HepG2 (cell line): ENCODE data around the gene CCL16. TPM values are rescaled to one million over a fixed set of nuclear protein-coding genes. Genes with fewer than 3 reads are reported as not detected.

Experiments used
- ATM ChIP-seq: fragments of 450-650 bp; IDR thresholded peaks from 2 replicates; pipeline ENCODE4 v1.7.1; 2017; ENCODE audit warnings: mild to moderate bottlenecking, borderline replicate concordance
- BHLHE40 ChIP-seq: IDR thresholded peaks from 2 replicates; pipeline ENCODE4 v1.6.1; 2011; ENCODE audit warnings: low read length, improper control_type of control experiment
- GABPB1 ChIP-seq: IDR thresholded peaks from 2 replicates; pipeline ENCODE4 v1.6.1; 2016; ENCODE audit warnings: mild to moderate bottlenecking, missing genetic modification reagents, moderate library complexity, missing compliant biosample characterization
- HIC2 ChIP-seq: sonication (generic); formaldehyde crosslinking; IDR thresholded peaks from 2 replicates; pipeline ENCODE4 v1.9.0; 2022; ENCODE audit warnings: low read depth, missing genetic modification reagents
- HNRNPUL1 ChIP-seq: fragments of 200-400 bp; formaldehyde crosslinking; IDR thresholded peaks from 2 replicates; pipeline ENCODE4 v1.6.1; 2017; ENCODE audit warnings: low read depth, mild to moderate bottlenecking, low read length, moderate library complexity
- HOXA5 ChIP-seq: sonication (generic); formaldehyde crosslinking; IDR thresholded peaks from 2 replicates; pipeline ENCODE4 v1.4.0; 2020; ENCODE audit warnings: missing genetic modification reagents
- HOXA7 ChIP-seq: sonication (generic); formaldehyde crosslinking; IDR thresholded peaks from 2 replicates; pipeline ENCODE4 v1.8.1; 2022; ENCODE audit warnings: mild to moderate bottlenecking, missing genetic modification reagents, moderate library complexity
- JUND ChIP-seq: sonication (generic); formaldehyde crosslinking; IDR thresholded peaks from 2 replicates; pipeline ENCODE4 v1.8.0; 2022; ENCODE audit warnings: mild to moderate bottlenecking, missing genetic modification reagents
- NR2F6 ChIP-seq, 2 experiments: IDR thresholded peaks; 2 replicates each; pipeline ENCODE4 v1.6.1; 2016; ENCODE audit warnings: antibody characterized with exemption in 1 of 2, mild to moderate bottlenecking in 1 of 2
- PAF1 ChIP-seq: IDR thresholded peaks from 2 replicates; pipeline ENCODE4 v1.6.1; 2016; ENCODE audit warnings: missing genetic modification reagents, missing compliant biosample characterization
- RBM39 ChIP-seq: fragments of 200-400 bp; formaldehyde crosslinking; IDR thresholded peaks from one replicate; pipeline ENCODE4 v1.6.1; 2018; ENCODE audit warnings: antibody characterized with exemption, mild to moderate bottlenecking, low read depth, low read length; ENCODE audit not compliant: poor library complexity, severe bottlenecking
- RFX5 ChIP-seq: IDR thresholded peaks from 2 replicates; pipeline ENCODE4 v1.6.1; 2011; ENCODE audit warnings: low read depth, low read length, improper control_type of control experiment
- XRCC5 ChIP-seq: fragments of 200-400 bp; formaldehyde crosslinking; optimal IDR thresholded peaks from 2 replicates; pipeline ENCODE3; 2017; ENCODE audit warnings: mild to moderate bottlenecking, low read length
- ZBTB1 ChIP-seq: sonication (generic); formaldehyde crosslinking; IDR thresholded peaks from 2 replicates; pipeline ENCODE4 v1.4.0; 2020; ENCODE audit warnings: missing genetic modification reagents, borderline replicate concordance
- ZBTB39 ChIP-seq: sonication (generic); formaldehyde crosslinking; IDR thresholded peaks from 2 replicates; pipeline ENCODE4 v1.5.0; 2020; ENCODE audit warnings: missing genetic modification reagents
- ZFP62 ChIP-seq: sonication (generic); formaldehyde crosslinking; IDR thresholded peaks from 2 replicates; pipeline ENCODE4 v1.4.0; 2020; ENCODE audit warnings: missing genetic modification reagents
- ZNF18 ChIP-seq: sonication (generic); formaldehyde crosslinking; IDR thresholded peaks from 2 replicates; pipeline ENCODE4 v1.8.0; 2022; ENCODE audit warnings: mild to moderate bottlenecking, missing genetic modification reagents; ENCODE audit not compliant: insufficient replicate concordance
- ZNF263 ChIP-seq: sonication (generic); formaldehyde crosslinking; IDR thresholded peaks from 2 replicates; pipeline ENCODE4 v1.4.0; 2020; ENCODE audit warnings: missing genetic modification reagents
- ZNF335 ChIP-seq: sonication (generic); formaldehyde crosslinking; IDR thresholded peaks from 2 replicates; pipeline ENCODE4 v1.4.0; 2020; ENCODE audit warnings: missing genetic modification reagents
- ZNF496 ChIP-seq: sonication (generic); formaldehyde crosslinking; IDR thresholded peaks from 2 replicates; pipeline ENCODE4 v1.8.1; 2023; ENCODE audit warnings: mild to moderate bottlenecking, moderate library complexity, missing genetic modification reagents; ENCODE audit not compliant: insufficient replicate concordance
- ZNF510 ChIP-seq: sonication (generic); formaldehyde crosslinking; IDR thresholded peaks from 2 replicates; pipeline ENCODE4 v1.4.0; 2020; ENCODE audit warnings: low read depth, mild to moderate bottlenecking, missing genetic modification reagents
- ZNF550 ChIP-seq: sonication (generic); formaldehyde crosslinking; IDR thresholded peaks from 2 replicates; pipeline ENCODE4 v1.4.0; 2020; ENCODE audit warnings: mild to moderate bottlenecking, missing genetic modification reagents, borderline replicate concordance
- ZNF580 ChIP-seq: IDR thresholded peaks from 2 replicates; pipeline ENCODE4 v1.6.1; 2016; ENCODE audit warnings: low read depth, borderline replicate concordance
- ZNF614 ChIP-seq: IDR thresholded peaks from 2 replicates; pipeline ENCODE4 v1.6.1; 2018; ENCODE audit warnings: missing biosample characterization, missing genetic modification reagents, inconsistent platforms, borderline replicate concordance
- ZNF674 ChIP-seq: sonication (generic); formaldehyde crosslinking; IDR thresholded peaks from 2 replicates; pipeline ENCODE4 v1.5.0; 2020; ENCODE audit warnings: low read depth, mild to moderate bottlenecking, missing genetic modification reagents
- polyA plus RNA-seq, 8 experiments: library from polyadenylated mRNA; depleted of rRNA in 3 of 8; stranded (reverse) in 7 of 8; unstranded in 1 of 8; fragments of >200 nt; fragmentation: Illumina TruSeq in 4 of 8; extraction: Trizol in 4 of 8; gene quantifications; 2 replicates each; pipeline versions ENCODE4 v1.2.1 to v1.2.3, GENCODE V29; 2011 to 2016; ENCODE audit warnings: low read depth in 4 of 8, missing spikeins in 1 of 8, mixed read lengths in 1 of 8; ENCODE audit not compliant: insufficient read depth in 1 of 8
- total RNA-seq, 5 experiments: library from RNA; depleted of rRNA; stranded (reverse); fragments of >200 nt; fragmentation: Illumina TruSeq; extraction: Trizol; gene quantifications; 2 replicates each; pipeline ENCODE4 v1.2.3, GENCODE V29; 2016; ENCODE audit warnings: low read depth in 1 of 5

Gene CCL16
- total and polyA plus RNA-seq, 2 of the 13 experiments (the other 11 are each of a cell fraction or from before 2014, with no cell fraction given) = 2.0 to 14.7 TPM

- TF ChIP-seq ZNF550 (CRISPR knock-in tag) (no peak), RBM39 (no peak), ZNF263 (CRISPR knock-in tag) (peak; percentile 83), HOXA7 (CRISPR knock-in tag) (no peak), ZNF510 (CRISPR knock-in tag) (no peak), ATM (no peak), RFX5 (no peak), NR2F6 (IDR thresholded peaks at IDR 0.05) (no peak), NR2F6 (CRISPR knock-in tag; IDR thresholded peaks at IDR 0.05) (peak; percentile 58; the same call in 1 of the 2 replicates), ZBTB39 (CRISPR knock-in tag) (no peak), HOXA5 (no peak), HIC2 (CRISPR knock-in tag) (0 out of 2 replicates have a peak, but pooled peaks have one; percentile 33), GABPB1 (peak; percentile 32; the same call in 1 of the 2 replicates), BHLHE40 (0 out of 2 replicates have a peak, but pooled peaks have one; percentile 26), ZFP62 (no peak), ZNF580 (CRISPR knock-in tag) (no peak), ZNF496 (CRISPR knock-in tag) (no peak), PAF1 (CRISPR knock-in tag) (no peak), ZNF18 (CRISPR knock-in tag) (no peak), HNRNPUL1 (no peak), JUND (CRISPR knock-in tag) (no peak), ZNF614 (peak; percentile 73; the same call in 1 of the 2 replicates), XRCC5 (no peak), ZNF674 (CRISPR knock-in tag) (no peak), ZBTB1 (CRISPR knock-in tag) (no peak), ZNF335 (CRISPR knock-in tag) (no peak; the same call in 1 of the 2 replicates)
Measured at GRCh38 chr17:35981908-35982330, 622 bp upstream of the CCL16 start (continued).
